ENCODE data around the gene AZIN2.

- TF ChIP-seq CTCF (IDR thresholded peaks at IDR 0.05) (no peak), EP300 (IDR thresholded peaks at IDR 0.05) (no peak), POLR2A (IDR thresholded peaks at IDR 0.05) (no peak), POLR2AphosphoS5 (IDR thresholded peaks at IDR 0.05) (no peak)
Observed at GRCh38 chr1:33089457-33089856, 8.5 kb downstream of the AZIN2 start.
